Vagina (tissue), 2 donors: ENCODE measurements around the gene SLAIN2.
"Not testable (repeated sequence)": the region's sequence is repeated elsewhere in the genome, so short reads cannot be mapped to it uniquely, and the experiment has no call there.

Experiments
- CTCF ChIP-seq, 3 experiments: fragments of 450-650 bp in 2 of 3; fragments of 200-600 bp in 1 of 3; sonication (generic) in 1 of 3; IDR thresholded peaks; one replicate each; pipeline ENCODE4 v1.5.1; 2017 to 2019; ENCODE audit warnings: antibody characterized with exemption in 3 of 3, mild to moderate bottlenecking in 2 of 3, moderate library complexity in 2 of 3
- POLR2A ChIP-seq, 2 donors: fragments of 450-650 bp; IDR thresholded peaks; one replicate each; pipeline ENCODE4 v1.6.1; 2017; ENCODE audit warnings: antibody characterized with exemption in 2 of 2, mild to moderate bottlenecking in 2 of 2, moderate library complexity in 2 of 2

DNA sequence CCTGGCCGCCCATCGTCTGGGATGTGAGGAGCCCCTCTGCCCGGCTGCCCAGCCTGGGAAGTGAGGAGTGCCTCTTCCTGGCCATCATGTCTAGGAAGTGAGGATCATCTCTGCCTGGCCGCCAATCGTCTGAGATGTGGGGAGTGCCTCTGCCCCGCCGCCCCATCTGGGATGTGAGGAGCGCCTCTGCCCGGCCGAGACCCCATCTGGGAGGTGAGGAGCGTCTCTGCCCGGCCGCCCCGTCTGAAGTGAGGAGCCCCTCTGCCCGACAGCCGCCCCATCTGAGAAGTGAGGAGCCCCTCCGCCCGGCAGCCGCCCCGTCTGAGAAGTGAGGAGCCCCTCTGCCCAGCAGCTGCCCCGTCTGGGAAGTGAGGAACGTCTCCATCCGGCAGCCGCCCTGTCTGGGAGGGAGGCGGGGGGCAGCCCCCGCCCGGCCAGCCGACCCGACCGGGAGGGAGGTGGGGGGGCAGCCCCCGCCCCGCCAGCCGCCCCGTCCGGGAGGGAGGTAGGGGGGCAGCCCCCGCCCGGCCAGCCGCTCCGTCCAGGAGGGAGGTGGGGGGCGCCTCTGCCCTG, 49.0 kb upstream of the SLAIN2 start:
- TF ChIP-seq CTCF, POLR2A (IDR thresholded peaks at IDR 0.05): not testable (repeated sequence)
